ENCODE data around the gene SOWAHC. TPM values are rescaled to one million over a fixed set of nuclear protein-coding genes. Genes with fewer than 3 reads are reported as not detected.
"Not testable (repeated sequence)": the region's sequence is repeated elsewhere in the genome, so short reads cannot be mapped to it uniquely, and the experiment has no call there.

The SOWAHC gene, protein sequence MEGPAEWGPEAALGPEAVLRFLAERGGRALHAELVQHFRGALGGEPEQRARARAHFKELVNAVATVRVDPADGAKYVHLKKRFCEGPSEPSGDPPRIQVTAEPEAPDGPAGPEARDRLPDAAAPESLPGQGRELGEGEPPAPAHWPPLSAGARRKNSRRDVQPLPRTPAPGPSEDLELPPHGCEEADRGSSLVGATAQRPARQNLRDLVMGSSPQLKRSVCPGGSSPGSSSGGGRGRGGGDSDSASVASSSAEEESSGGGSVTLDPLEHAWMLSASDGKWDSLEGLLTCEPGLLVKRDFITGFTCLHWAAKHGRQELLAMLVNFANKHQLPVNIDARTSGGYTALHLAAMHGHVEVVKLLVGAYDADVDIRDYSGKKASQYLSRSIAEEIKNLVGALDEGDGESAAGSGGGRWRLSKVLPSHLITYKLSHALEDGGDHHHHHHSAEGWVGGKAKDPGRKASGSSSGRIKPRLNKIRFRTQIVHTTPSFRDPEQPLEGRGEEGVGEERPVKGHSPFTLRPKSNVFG
- total RNA-seq (2014; rRNA removed; shearing (Covaris generic)) = 51.6 and 56.5 TPM in 2 replicates

DNA sequence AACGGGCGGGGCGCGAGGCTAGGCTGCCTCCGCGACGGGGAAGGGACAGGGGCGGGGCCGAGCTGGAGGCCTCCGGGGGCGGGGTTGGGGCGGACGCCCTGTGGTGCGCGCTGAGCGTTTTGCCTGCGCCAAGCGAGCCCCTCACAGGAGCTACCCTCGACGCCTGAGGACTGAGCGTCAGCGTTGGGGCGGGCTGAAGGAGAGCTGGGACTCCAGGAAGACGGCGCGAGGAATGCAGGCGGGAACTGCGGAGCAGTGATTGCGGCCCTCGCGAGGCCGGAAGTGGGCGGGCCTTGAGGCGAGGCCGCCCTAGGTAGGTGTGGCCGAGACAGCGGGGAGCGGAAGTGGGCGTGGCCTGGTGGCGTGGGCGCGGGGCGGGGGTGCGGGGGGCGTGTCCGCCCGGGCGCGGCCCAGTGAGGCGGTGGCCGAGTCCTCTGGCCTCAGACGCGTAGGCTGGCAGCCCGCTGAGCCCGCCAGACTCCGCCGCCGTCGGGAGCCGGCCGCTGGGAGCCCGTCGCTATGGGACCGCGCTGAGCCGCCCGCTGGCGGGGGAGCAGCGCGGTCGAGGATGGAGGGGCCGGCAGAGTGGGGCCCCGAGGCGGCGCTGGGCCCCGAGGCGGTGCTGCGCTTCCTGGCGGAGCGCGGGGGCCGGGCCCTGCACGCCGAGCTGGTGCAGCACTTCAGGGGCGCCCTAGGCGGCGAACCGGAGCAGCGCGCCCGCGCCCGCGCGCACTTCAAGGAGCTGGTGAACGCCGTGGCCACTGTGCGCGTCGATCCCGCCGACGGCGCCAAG is at the start of gene SOWAHC, which contains the start of gene SEPTIN10:
Gene SOWAHC, plus strand, starts transcription at position 443 of the 793 bp plus-strand sequence. Its CDS starts 126 bp downstream, at position 569.
Gene SEPTIN10, minus strand, starts transcription at position 45 of the 793 bp plus-strand sequence. CDS start 139 bp downstream, outside the sequence.
- peak; percentile 98 for DNase-seq (ENCODE audit: low spot score)

DNA sequence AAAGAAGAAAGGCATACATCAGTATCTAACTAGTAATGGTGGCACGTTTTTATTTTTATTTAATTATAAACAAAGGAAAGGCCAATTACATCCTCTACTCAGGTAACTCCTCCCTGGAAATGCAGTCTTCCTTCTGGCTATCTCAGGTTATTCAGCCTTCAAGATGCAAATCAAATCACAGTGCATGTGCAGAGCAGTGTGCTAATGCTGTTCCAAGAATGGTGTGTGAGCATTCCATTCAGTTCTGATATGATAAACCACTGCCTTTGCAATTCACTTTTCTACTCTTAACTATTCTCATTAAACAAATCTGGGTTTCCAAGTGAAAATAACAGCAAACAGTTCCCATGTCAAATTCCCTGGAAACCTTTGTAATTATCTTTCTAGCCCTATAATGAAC is 38.8 kb upstream of the SOWAHC start:
- DNase-seq (ENCODE audit: low spot score) = no peak

DNA sequence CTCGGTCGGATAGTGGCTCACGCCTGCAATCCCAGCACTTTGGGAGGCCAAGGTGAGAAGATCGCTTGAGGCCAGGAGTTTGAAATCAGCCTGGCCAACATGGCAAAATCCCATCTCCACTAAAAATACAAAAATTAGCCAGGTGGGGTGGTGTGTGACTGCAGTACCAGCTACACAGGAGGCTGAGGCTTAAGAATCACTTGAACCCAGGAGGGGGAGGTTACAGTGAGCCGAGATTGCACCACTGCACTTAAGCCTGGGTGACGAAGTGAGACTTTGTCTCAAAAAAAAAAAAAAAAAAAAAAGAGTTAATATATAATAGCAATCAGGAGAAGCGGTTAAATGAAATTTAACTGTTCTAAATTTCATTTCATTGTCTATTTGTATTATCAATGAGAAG is 36.5 kb upstream of the SOWAHC start:
- not testable (repeated sequence) for DNase-seq (ENCODE audit: low spot score)

DNA sequence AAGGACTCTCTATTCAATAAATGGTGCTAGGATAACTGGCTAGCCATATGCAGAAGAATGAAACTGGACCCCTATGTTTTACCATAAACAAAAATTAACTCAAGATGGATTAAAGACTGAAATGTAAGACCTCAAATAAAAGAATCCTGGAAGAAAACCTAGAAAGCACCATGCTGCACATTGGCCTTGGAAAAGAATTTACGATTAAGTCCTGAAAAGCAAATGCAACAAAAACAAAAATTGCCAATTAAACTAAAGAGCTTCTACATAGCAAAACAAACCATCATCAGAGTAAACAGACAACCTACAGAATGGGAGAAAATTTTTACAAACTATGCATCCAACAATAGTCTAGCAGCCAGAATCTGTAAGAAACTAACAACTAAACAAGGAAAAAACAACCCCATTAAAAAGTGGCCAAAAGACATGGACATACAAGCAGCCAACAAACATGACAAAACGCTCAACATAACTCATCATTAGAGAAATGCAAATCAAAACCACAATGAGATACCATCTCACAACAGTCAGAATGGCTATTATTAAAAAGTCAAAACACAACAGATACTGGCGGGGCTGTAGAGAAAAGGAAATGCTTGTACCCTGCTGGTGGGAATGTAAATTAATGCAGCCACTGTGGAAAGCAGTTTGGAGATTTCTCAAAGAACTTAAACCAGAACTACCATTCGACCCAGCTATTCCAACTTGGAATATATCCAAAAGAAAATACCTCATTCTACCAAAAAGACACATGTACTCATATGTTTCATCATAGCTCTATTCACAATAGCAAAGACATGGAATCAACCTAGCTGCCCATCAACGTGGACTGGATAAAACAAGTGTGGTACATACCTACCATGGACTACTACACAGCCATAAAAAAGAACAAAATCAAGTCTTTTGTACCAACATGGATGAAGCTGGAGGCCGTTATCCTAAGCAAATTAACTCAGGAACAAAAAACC is 31.0 kb upstream of the SOWAHC start:
- DNase-seq (ENCODE audit: low spot score) = no peak

DNA sequence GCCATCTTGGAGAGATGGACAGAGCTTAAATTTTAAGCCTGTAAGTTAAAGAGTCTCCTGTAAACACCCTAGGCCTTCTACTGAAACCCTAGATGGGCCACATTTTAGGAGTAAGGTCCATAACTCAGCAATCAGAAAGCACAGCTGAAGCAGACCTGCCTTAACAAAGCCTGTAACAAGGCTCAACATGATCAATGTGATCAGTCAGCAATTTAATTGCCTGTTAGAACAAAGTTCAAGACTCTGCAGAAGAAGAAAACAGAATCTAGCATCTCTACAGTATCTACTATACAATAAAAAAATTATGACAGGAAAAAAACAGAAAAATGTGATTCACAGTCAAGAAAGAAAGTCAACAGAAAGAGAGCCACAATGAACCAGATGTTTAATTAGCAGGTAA is 27.5 kb upstream of the SOWAHC start:
- no peak for DNase-seq (ENCODE audit: low spot score)

DNA sequence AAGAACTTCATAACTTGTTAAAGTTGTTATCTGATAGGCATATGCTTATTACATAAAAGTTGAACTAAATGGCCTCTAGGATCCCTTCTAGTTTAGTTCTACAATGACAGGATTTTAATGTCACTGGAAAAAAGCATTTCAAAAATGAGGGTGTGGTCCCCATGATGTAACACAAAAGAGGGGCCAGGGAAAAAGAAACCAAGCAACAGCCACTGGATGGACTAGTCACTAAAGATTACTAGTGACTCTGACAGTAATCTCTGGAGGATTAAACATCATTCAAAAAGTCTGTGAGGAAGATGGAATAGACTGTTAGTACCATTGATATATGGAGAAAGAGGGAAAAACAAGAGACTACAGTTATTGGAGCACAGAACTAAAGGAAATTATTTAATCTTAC is 23.0 kb upstream of the SOWAHC start:
- no peak for DNase-seq (ENCODE audit: low spot score)

DNA sequence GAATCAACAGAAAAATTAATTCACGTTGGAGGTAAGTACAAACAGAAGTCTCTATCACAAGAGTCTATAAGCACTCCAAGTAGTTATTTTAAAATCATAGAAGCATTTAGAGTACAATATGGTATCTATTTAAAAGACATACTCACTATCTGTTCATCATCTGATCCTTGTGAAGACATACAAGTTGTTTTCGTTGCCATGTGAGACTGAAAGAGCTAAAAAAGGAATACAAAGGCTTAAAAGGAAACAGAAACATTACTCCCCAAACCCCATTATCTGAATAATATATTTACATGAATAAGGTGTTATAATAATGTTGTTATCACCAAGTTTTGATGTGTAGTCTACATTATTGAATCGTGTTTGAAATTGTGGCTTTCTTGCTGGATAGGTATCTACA is 21.3 kb upstream of the SOWAHC start:
- no peak for DNase-seq (ENCODE audit: low spot score)

DNA sequence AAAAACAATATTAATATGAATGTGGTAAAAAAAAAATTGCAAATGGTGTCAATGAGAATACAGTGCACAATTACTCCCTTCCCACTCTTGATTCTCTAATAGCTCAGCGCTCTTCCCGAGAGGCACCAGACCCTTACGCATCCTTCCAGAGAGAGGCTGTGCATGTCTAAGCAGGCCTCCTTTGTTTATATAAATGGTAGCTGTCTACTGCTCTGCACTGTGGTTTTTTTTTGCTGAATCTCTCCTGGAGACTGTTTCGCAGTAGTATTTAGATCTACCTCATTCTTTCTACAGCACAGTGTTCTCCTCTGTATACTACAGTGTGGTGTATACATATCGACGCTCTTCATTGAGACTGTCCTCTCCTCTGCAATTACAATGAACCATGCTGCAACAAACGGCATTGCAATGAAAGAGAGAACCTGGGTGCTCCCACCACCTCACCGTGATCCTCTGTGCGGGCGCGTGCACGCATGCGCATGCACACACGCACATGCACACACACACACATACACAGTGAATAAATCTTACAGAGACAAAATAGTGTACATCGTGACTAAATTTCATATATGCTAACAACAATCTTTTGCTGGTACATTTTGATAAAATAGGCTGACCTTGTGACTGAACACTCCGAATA is 19.8 kb upstream of the SOWAHC start:
- DNase-seq (ENCODE audit: low spot score) = no peak

DNA sequence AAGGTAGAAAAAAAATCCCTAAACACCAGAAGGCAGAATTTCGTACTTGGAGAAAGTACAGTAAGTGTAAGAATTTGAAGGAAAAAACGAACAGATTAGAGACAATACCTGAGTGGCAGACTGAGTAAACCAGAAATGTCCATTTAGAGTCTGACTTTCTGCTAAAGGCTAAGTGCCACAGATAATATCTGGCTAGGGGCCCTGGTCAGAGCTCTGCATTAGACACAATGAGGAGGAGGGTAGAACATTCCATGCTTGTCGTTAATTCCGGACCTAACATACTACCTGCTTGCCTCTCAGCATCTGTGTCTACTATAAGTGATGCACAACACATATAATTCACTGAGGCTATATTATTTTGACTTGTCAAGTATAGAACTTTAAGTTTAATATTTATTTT is 18.5 kb upstream of the SOWAHC start:
- no peak for DNase-seq (ENCODE audit: low spot score)

DNA sequence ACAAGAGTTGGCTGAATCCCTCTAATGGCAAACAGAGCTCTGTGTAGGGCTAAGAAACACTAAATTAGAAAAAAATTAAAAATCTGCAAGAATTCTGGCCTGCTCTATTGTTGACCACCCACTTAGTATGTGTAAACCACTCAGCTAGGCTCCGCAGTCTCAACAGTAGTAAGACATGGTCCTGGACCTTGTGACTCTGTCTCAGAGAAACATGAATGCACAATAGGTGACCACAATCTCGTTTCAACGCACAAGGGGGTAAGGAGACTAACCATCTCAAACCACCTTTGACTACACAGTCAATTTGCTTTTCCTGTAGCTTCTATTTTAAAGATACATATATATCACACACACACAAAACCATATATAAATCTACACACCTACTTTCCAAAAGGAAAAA is 16.9 kb upstream of the SOWAHC start:
- DNase-seq (ENCODE audit: low spot score) = no peak

DNA sequence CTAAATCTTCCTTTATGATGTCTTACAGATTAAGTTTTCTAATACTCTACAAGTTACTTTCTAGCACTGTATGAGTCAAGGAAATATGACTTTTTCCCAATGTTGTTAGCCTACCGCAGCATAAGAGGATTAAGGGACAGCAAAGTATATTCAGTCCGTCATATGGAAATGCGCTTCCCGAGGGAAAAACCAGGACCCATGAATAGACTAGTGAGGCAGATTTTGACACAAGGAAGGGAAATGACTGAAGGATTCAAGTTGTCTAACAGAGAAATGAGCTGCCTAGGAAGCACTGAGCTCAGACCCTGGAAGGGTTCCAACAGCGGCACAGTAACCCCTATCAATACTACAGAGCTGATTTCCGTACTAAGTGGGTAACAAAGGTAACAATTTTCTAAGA is 12.4 kb upstream of the SOWAHC start:
- DNase-seq (ENCODE audit: low spot score) = no peak

DNA sequence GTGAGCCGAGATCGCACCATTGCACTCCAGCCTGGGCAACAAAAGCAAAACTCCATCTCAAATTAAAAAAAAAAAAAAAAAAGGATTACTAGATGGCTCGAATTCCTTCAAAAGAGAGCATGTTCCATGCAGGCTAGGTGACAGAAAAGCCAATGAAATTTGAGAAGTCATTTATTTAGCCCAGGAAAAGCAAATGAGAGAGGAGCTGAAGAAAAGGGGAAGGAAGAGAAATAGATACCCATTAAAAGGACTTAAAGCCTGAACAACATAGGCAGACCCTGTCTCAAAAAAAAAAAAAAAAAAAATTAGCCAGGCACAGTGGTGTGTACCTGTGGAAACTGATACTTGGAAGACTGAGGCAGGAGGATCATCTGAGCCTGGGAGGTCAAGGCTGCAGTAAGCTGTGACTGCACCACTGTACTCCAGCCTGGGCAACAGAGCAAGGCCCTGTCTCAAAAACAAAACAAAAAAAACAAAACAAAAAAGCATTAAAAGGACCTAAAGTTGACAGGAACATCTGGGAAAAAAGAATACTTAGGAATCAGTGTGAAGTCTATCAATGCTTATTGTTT is 11.5 kb upstream of the SOWAHC start:
- no peak for DNase-seq (ENCODE audit: low spot score)

DNA sequence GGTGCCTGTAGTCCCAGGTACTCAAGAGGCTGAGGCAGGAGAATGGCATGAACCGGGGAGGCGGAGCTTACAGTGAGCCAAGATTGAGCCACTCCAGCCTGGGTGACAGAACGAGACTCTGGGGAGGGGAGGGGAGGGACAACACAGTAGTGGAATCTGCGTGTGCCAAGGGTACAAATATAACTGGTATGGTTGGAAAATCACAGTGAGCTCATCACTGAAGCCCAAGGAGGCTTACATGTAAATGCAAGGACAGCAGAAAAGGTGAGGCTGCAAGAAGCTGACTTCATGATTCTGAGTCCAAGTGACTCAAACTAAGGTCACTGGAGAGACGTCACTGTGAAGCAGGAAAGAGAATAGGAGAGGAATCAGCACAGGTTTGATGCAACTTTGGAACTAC is 9.6 kb upstream of the SOWAHC start:
- DNase-seq (ENCODE audit: low spot score) = no peak

DNA sequence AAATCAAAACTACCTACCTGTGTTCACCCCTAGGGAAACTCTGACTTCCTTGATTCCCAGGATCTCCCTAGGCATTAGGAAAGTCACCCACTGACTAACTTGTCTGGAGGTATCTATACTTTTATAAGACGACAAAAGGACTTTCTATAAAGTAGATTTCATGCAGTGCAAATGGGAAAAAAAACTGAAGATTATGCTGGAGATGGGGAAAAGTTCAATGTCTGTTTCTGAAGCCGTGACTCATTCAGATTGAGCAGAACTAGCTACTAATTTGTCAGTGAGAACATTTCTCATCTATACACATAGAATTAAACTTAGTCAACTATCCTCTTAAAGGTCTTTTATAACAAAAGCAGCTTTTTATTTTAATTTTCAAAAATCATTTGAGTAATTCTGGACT is 6.4 kb upstream of the SOWAHC start:
- peak; percentile 29 for DNase-seq (ENCODE audit: low spot score)

DNA sequence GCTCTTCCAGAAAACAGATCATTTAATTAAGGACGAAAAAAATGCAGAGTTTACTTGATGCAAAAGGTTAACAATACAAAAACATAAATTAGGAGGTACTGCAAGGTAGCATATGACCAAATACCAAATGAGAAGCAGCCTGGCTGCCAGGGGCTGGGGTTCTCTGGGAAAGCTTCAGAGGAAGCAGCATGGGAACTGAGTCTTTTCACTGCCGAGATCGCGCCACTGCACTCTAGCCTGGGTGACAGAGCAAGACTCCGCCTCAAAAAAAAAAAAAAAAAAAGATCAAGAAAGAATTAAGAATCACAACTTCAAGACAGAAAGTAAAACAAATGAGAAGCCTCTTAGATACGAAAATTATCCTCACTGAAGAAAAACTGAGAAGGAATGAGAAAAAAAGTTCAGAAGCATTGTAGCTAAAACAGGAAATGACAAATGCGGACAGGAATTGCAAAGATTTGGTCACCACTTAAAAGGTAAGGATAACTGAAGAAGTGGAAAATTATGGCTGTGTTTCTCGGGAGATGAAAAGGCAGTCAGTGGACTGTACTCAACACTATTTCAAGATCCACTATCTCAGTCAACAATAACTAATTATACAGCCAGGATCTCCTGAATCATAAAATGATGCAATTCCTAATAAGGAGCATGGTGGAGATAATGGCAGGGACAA is 4.7 kb upstream of the SOWAHC start:
- DNase-seq (ENCODE audit: low spot score) = peak; percentile 51

DNA sequence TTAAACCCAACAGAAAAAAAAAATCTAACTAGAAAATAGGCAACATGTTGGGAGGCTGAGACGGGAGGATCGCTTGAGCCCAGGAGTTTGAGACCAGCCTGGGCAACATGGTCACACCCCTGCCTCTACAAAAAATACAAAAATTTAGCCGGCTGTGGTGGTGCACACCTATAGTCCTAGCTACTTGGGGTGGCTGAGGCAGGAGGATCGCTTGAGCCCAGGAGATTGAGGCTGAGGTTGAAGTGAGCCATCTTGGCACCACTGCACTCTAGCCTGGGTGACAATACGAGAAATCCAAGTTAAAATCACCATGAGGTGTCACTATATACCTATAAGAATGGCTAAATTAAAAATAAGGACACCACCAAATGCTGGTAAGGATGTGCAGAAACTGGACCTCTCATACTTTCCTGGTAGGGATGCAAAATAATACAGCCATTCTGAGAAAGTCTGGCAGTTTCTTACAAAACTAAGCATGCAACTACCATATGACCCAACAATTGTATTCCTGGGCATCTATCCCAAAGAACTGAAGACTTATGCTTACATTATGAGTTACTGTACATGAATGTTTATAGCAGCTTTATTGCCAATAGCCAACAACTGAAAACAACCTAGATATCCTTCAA is 2.6 kb upstream of the SOWAHC start:
- DNase-seq (ENCODE audit: low spot score) = peak; percentile 54

DNA sequence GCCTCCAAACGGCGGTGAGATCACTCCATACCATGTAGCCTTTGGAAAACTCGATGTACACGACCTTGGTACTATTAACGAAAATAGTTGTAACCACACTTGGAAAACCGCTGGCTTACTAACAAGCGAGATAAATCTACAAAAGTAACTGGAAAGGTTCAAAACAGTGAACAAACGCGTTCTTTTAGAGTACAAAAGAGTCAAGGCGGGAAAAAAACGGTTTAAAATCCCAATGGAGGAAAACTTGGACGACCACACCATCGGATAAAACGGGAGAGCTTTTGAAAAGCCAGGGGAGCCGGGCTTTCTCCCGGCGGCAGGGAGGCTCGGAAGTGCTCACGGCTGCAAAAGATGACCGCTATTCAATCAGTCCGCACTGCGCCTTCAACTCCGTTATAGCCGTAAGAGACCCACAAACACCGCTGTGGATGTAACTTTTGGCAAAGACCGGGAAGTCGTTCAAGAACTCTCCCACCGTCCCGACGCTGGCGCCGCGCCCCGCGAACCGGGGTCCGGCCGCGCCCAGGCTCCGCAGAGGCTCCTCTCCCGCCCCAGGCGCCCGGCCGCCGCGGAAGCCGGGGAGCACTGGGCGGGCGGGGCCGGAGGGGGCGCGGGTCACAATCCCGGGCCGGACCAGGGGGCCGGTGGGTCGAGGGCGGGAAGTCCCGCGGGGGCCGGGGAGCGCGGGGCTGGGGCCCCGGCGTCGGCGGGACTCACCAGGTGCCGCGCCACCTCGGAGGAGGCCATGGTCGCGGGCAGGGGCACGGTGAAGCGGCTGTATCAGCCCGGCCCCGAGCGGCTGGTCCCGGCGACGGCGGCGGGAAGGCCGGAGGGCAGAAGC is 863 bp upstream of the SOWAHC start:
- DNase-seq (ENCODE audit: low spot score) = peak; percentile 53

Measured in HT-29 (cell line).